K562 (cell line): ENCODE measurements around the gene TP53BP2. TPM values are rescaled to one million over a fixed set of nuclear protein-coding genes. Genes with fewer than 3 reads are reported as not detected.

Source experiments
- ATAC-seq: fragments of 200-7000 bp; cut with Tn5 transposase; 3 replicates; pipeline ENCODE4 v1.9.1; 2020; ENCODE audit warnings: moderate library complexity
- BruUV-seq: library from RNA; stranded (reverse); fragments of 400-500 nt; replicated peaks from 2 replicates; lab custom pipeline; 2021; lab: Mats Ljungman, UMichigan
- CTCF ChIA-PET: fragments of 300-600 bp; formaldehyde crosslinking; extraction: SDS; loops from one replicate; lab custom pipeline; 2021; ENCODE audit warnings: low intra/inter-chr PET ratio; lab: Yijun Ruan, JAX
- POLR2A ChIA-PET: fragments of 300-600, 350-650 bp; sonication (Branson Sonifier 250); formaldehyde crosslinking; extraction: SDS; loops from one replicate; lab custom pipeline; 2021; ENCODE audit warnings: antibody characterized with exemption, inconsistent platforms; lab: Yijun Ruan, JAX
- DNase-seq, 4 experiments: peaks; one replicate each; pipeline versions ENCODE4 v3.0.0 to v3.0.0-alpha.2; 2011 to 2018; ENCODE audit warnings: low spot score in 3 of 4, mixed read lengths in 3 of 4; ENCODE audit errors: extremely low read depth in 1 of 4
- FAIRE-seq: peaks from 2 replicates; lab custom pipeline; 2011; peaks lifted over from hg19 to GRCh38; lab: Jason Lieb, UNC
- H2AFZ ChIP-seq: 2 replicates; pipeline ENCODE4 v1.6.0; 2011; ENCODE audit warnings: low read depth, low read length, control low read depth, inconsistent platforms
- H3K27ac ChIP-seq: fragments of 200-600 bp; 3 replicates; pipeline ENCODE4 v1.8.0; 2011; ENCODE audit warnings: low read depth, mild to moderate bottlenecking, control low read depth, inconsistent platforms, low read length, moderate library complexity, mixed read lengths; ENCODE audit errors: extremely low read depth
- H3K27me3 ChIP-seq, 2 experiments: fragments of 300-600 bp in 1 of 2; 2 replicates in 1 of 2; 3 replicates in 1 of 2; pipeline versions ENCODE4 v1.6.0 to v1.8.0; 2011; ENCODE audit warnings: inconsistent platforms in 2 of 2, low read length in 2 of 2, mild to moderate bottlenecking in 1 of 2, mixed read lengths in 1 of 2, moderate library complexity in 1 of 2; ENCODE audit not compliant: control insufficient read depth in 2 of 2, insufficient read depth in 2 of 2
- H3K36me3 ChIP-seq: fragments of 300-600 bp; 3 replicates; pipeline ENCODE4 v1.8.0; 2011; ENCODE audit warnings: mild to moderate bottlenecking, low read length, inconsistent platforms; ENCODE audit not compliant: control insufficient read depth, insufficient read depth
- H3K4me1 ChIP-seq, 2 experiments: fragments of 200-600 bp in 1 of 2; replicated peaks in 1 of 2; 2 replicates in 1 of 2; 3 replicates in 1 of 2; pipeline versions ENCODE4 v1.5.1 to v1.8.0; 2011; ENCODE audit warnings: inconsistent platforms in 2 of 2, low read length in 2 of 2, mild to moderate bottlenecking in 1 of 2, mixed read lengths in 1 of 2, moderate library complexity in 1 of 2; ENCODE audit not compliant: control insufficient read depth in 2 of 2, insufficient read depth in 2 of 2
- H3K4me2 ChIP-seq: 2 replicates; pipeline ENCODE4 v1.6.1; 2011; ENCODE audit warnings: low read length, control low read depth, inconsistent platforms, mixed read lengths; ENCODE audit not compliant: insufficient read depth
- H3K4me3 ChIP-seq: fragments of 200-600 bp; sonication (generic), shearing (Covaris generic); 2 replicates; pipeline ENCODE4 v1.5.1; 2016; ENCODE audit warnings: control low read depth, inconsistent platforms
- H3K79me2 ChIP-seq: fragments of 200-600 bp; 3 replicates; pipeline ENCODE4 v1.8.0; 2011; ENCODE audit warnings: low read length, inconsistent platforms; ENCODE audit not compliant: control insufficient read depth, insufficient read depth
- H3K9ac ChIP-seq, 2 experiments: 2 replicates each; pipeline versions ENCODE4 v1.6.0 to v1.6.1; 2011; ENCODE audit warnings: low read depth in 2 of 2, low read length in 2 of 2, control low read depth in 1 of 2, inconsistent platforms in 1 of 2, mild to moderate bottlenecking in 1 of 2, mixed read lengths in 1 of 2; ENCODE audit not compliant: insufficient read depth in 1 of 2
- H3K9me1 ChIP-seq: one replicate; pipeline ENCODE4 v1.6.0; 2011; ENCODE audit warnings: inconsistent platforms, mild to moderate bottlenecking, low read length, moderate library complexity; ENCODE audit not compliant: control insufficient read depth, insufficient read depth
- H3K9me3 ChIP-seq: replicated peaks from 2 replicates; pipeline ENCODE4 v1.5.1; 2011; ENCODE audit warnings: low read depth, low read length, inconsistent platforms; ENCODE audit not compliant: control insufficient read depth, insufficient read depth
- H4K20me1 ChIP-seq: replicated peaks from 2 replicates; pipeline ENCODE4 v1.6.1; 2011; ENCODE audit warnings: low read length, inconsistent platforms, mixed read lengths; ENCODE audit not compliant: control insufficient read depth, insufficient read depth
- BCOR ChIP-seq: fragments of 450-650 bp; IDR thresholded peaks from 2 replicates; pipeline ENCODE4 v1.6.1; 2016
- CHD1 ChIP-seq: fragments of 200-600 bp; sonication (generic); IDR thresholded peaks from one replicate; pipeline ENCODE4 v1.6.1; 2012; ENCODE audit warnings: mild to moderate bottlenecking, moderate library complexity, low read length, inconsistent platforms
- ELF1 ChIP-seq: fragments of 200-800 bp; sonication (Bioruptor generic); IDR thresholded peaks from 2 replicates; pipeline ENCODE4 v1.6.1; 2016; ENCODE audit warnings: missing genetic modification characterization, missing compliant biosample characterization
- KLF13 ChIP-seq: fragments of 450-650 bp; IDR thresholded peaks from 2 replicates; pipeline ENCODE4 v1.6.1; 2016; ENCODE audit warnings: missing genetic modification characterization, low read depth, mild to moderate bottlenecking, missing compliant biosample characterization, moderate library complexity, borderline replicate concordance
- PYGO2 ChIP-seq: fragments of 450-650 bp; IDR thresholded peaks from 2 replicates; pipeline ENCODE4 v1.6.1; 2016; ENCODE audit warnings: mild to moderate bottlenecking, missing genetic modification characterization, moderate library complexity, missing compliant biosample characterization
- RBM15 ChIP-seq: fragments of 200-400 bp; formaldehyde crosslinking; IDR thresholded peaks from 2 replicates; pipeline ENCODE4 v1.6.1; 2018; ENCODE audit warnings: mild to moderate bottlenecking, low read length, moderate library complexity; ENCODE audit not compliant: insufficient read depth
- SP2 ChIP-seq: IDR thresholded peaks from 2 replicates; pipeline ENCODE4 v1.6.1; 2011; ENCODE audit warnings: mild to moderate bottlenecking, low read depth, low read length, moderate library complexity; ENCODE audit not compliant: poor library complexity, severe bottlenecking; ENCODE audit errors: extremely low read depth
- TGIF2 ChIP-seq: sonication (generic); formaldehyde crosslinking; IDR thresholded peaks from 2 replicates; pipeline ENCODE4 v1.8.1; 2022; ENCODE audit warnings: mild to moderate bottlenecking, missing genetic modification reagents, moderate library complexity
- WGBS: fragments of 100-300 bp; shearing (Covaris generic); methylation state at CpG from one replicate; pipeline ENCODE4 v1.1.6; 2016; ENCODE audit warnings: low coverage, mixed read lengths; ENCODE audit not compliant: insufficient coverage; ENCODE audit errors: missing lambda C conversion rate; 5-methylcytosine and 5-hydroxymethylcytosine counted together
- in situ Hi-C: fragments of 300-500 bp; cut with MboI; formaldehyde crosslinking; loops from 4 replicates; pipeline ENCODE4 v1.15.0; 2018; ENCODE audit warnings: inconsistent platforms, mixed read lengths
- intact Hi-C: fragments of 100-400 bp; cut with micrococcal nuclease; formaldehyde crosslinking; loops from 2 replicates; pipeline ENCODE4 v1.14.2; 2022
- polyA plus RNA-seq, 8 experiments: library from polyadenylated mRNA; depleted of rRNA in 4 of 8; stranded (reverse) in 5 of 8; unstranded in 3 of 8; fragments of >200 nt; fragmentation: Nextera tagmentation in 2 of 8; fragmentation: Illumina TruSeq in 1 of 8; extraction: Ambion mirVana in 2 of 8; extraction: Trizol in 1 of 8; gene quantifications; 2 replicates each; pipeline versions ENCODE4 v1.2.1 to v1.2.3, GENCODE V29; 2011 to 2014; ENCODE audit warnings: inconsistent platforms in 1 of 8, missing spikeins in 1 of 8
- total RNA-seq, 7 experiments: library from RNA; depleted of rRNA in 6 of 7; stranded (reverse); fragments of >200 nt in 6 of 7; fragmentation: Illumina TruSeq in 2 of 7; extraction: Trizol in 2 of 7; gene quantifications; 2 replicates each; pipeline versions ENCODE4 v1.2.1 to v1.2.3, GENCODE V29; 2011 to 2021; ENCODE audit warnings: low replicate concordance in 1 of 7
- TF ChIP-seq, protein P1 (sequence below): fragments of 250-450 bp; sonication (Bioruptor Pico); IDR thresholded peaks from 2 replicates; pipeline ENCODE4 v1.4.0; 2020
- TF ChIP-seq, protein P2 (sequence below): sonication (generic); formaldehyde crosslinking; IDR thresholded peaks from 2 replicates; pipeline ENCODE4 v1.8.1; 2023; ENCODE audit warnings: mild to moderate bottlenecking, missing genetic modification reagents
- TF ChIP-seq, protein P3 (sequence below): fragments of 250-450 bp; sonication (Bioruptor Pico); IDR thresholded peaks from 2 replicates; pipeline ENCODE4 v1.8.0; 2021; ENCODE audit warnings: moderate library complexity, mild to moderate bottlenecking, inconsistent platforms

TP53BP2 gene
- total and polyA plus RNA-seq, 9 of the 15 experiments (the other 6 are each of a cell fraction or from before 2014, with no cell fraction given): 17.0 to 69.6 (median 40.1) TPM

DNA sequence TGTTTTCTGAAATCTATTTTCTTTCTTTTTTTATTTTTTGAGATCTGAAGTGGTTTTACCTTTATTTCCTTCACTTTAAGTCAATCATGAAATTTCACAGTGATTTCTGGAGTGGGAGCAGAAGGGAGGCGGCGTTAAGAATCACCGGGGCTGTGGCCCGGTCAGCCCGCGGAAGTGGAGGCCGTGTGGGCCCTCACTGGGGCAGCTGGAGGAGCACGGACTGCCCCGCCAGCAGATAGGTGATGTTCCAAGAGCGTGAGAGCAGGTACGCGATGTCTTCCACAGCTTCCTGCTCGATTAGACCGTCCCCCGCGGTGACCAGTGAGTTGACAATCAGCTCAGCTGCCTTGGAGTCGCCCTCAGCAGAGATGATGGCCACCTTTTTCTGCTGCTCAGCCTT, 10.6 kb upstream of the TP53BP2 start:
- no peaks in the 10 kb centered on the region for H3K9me3 ChIP-seq
- 81% methylated on average over 17 of the region's 17 CpGs for WGBS
- intact Hi-C loops: no loop called here
- H2AFZ ChIP-seq: no peak overlapping the region
- BruUV-seq: no TSS peak
- FAIRE-seq: no peak
- ChIA-PET CTCF (no interaction called here), POLR2A (interaction anchor here (1.1 to 2.4 kb wide), 2 partner anchors 9 to 11 kb away, joined by 5 to 11 read pairs; partner anchors contain the start of gene TP53BP2)
- H3K4me2 ChIP-seq: no peak overlapping the region
- no peaks in the 10 kb centered on the region for H3K9me1 ChIP-seq
- H4K20me1 ChIP-seq: no peaks in the 10 kb centered on the region
- H3K36me3 ChIP-seq: no peaks in the 10 kb centered on the region
- ATAC-seq: no peak
- H3K27me3 ChIP-seq: no peaks in the 10 kb centered on the region
- no peaks in the 10 kb centered on the region; a peak in 1 of 5 replicates for H3K4me1 ChIP-seq
- no peak overlapping the region for H3K27ac ChIP-seq
- H3K4me3 ChIP-seq: no peak overlapping the region
- no peak overlapping the region for H3K9ac ChIP-seq
- in situ Hi-C loops: no loop called here
- H3K79me2 ChIP-seq: no peaks in the 10 kb centered on the region
- no peak for DNase-seq
- TF ChIP-seq TGIF2 (CRISPR knock-in tag) (no peak), PYGO2 (tag) (no peak), CHD1 (no peak), SP2 (no peak), KLF13 (no peak), ELF1 (tag) (no peak), BCOR (no peak), RBM15 (no peak)
- TF ChIP-seq, protein P1, sequence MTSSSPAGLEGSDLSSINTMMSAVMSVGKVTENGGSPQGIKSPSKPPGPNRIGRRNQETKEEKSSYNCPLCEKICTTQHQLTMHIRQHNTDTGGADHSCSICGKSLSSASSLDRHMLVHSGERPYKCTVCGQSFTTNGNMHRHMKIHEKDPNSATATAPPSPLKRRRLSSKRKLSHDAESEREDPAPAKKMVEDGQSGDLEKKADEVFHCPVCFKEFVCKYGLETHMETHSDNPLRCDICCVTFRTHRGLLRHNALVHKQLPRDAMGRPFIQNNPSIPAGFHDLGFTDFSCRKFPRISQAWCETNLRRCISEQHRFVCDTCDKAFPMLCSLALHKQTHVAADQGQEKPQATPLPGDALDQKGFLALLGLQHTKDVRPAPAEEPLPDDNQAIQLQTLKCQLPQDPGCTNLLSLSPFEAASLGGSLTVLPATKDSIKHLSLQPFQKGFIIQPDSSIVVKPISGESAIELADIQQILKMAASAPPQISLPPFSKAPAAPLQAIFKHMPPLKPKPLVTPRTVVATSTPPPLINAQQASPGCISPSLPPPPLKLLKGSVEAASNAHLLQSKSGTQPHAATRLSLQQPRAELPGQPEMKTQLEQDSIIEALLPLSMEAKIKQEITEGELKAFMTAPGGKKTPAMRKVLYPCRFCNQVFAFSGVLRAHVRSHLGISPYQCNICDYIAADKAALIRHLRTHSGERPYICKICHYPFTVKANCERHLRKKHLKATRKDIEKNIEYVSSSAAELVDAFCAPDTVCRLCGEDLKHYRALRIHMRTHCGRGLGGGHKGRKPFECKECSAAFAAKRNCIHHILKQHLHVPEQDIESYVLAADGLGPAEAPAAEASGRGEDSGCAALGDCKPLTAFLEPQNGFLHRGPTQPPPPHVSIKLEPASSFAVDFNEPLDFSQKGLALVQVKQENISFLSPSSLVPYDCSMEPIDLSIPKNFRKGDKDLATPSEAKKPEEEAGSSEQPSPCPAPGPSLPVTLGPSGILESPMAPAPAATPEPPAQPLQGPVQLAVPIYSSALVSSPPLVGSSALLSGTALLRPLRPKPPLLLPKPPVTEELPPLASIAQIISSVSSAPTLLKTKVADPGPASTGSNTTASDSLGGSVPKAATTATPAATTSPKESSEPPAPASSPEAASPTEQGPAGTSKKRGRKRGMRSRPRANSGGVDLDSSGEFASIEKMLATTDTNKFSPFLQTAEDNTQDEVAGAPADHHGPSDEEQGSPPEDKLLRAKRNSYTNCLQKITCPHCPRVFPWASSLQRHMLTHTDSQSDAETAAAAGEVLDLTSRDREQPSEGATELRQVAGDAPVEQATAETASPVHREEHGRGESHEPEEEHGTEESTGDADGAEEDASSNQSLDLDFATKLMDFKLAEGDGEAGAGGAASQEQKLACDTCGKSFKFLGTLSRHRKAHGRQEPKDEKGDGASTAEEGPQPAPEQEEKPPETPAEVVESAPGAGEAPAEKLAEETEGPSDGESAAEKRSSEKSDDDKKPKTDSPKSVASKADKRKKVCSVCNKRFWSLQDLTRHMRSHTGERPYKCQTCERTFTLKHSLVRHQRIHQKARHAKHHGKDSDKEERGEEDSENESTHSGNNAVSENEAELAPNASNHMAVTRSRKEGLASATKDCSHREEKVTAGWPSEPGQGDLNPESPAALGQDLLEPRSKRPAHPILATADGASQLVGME (CRISPR knock-in tag): no peak
- TF ChIP-seq, protein P2, sequence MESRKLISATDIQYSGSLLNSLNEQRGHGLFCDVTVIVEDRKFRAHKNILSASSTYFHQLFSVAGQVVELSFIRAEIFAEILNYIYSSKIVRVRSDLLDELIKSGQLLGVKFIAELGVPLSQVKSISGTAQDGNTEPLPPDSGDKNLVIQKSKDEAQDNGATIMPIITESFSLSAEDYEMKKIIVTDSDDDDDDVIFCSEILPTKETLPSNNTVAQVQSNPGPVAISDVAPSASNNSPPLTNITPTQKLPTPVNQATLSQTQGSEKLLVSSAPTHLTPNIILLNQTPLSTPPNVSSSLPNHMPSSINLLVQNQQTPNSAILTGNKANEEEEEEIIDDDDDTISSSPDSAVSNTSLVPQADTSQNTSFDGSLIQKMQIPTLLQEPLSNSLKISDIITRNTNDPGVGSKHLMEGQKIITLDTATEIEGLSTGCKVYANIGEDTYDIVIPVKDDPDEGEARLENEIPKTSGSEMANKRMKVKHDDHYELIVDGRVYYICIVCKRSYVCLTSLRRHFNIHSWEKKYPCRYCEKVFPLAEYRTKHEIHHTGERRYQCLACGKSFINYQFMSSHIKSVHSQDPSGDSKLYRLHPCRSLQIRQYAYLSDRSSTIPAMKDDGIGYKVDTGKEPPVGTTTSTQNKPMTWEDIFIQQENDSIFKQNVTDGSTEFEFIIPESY (CRISPR knock-in tag): no peak
- TF ChIP-seq, protein P3, sequence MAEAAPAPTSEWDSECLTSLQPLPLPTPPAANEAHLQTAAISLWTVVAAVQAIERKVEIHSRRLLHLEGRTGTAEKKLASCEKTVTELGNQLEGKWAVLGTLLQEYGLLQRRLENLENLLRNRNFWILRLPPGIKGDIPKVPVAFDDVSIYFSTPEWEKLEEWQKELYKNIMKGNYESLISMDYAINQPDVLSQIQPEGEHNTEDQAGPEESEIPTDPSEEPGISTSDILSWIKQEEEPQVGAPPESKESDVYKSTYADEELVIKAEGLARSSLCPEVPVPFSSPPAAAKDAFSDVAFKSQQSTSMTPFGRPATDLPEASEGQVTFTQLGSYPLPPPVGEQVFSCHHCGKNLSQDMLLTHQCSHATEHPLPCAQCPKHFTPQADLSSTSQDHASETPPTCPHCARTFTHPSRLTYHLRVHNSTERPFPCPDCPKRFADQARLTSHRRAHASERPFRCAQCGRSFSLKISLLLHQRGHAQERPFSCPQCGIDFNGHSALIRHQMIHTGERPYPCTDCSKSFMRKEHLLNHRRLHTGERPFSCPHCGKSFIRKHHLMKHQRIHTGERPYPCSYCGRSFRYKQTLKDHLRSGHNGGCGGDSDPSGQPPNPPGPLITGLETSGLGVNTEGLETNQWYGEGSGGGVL: no peak
